DND-41 (cell line): ENCODE data around the gene UFL1.

ENCODE experiments used
- CTCF ChIP-seq: IDR thresholded peaks from 2 replicates; pipeline ENCODE4 v1.5.1; 2012; ENCODE audit warnings: borderline replicate concordance, low read length, moderate library complexity, mild to moderate bottlenecking; ENCODE audit not compliant: poor library complexity, severe bottlenecking; ENCODE audit errors: extremely low read depth
- EZH2 ChIP-seq: IDR thresholded peaks from 3 replicates; pipeline ENCODE4 v1.6.1; 2012; ENCODE audit warnings: borderline replicate concordance, low read depth, mild to moderate bottlenecking, moderate library complexity, low read length, inconsistent platforms; ENCODE audit not compliant: severe bottlenecking

- no peak for TF ChIP-seq CTCF
- no peak for TF ChIP-seq EZH2
Measured at GRCh38 chr6:96537726-96538125, 16.1 kb downstream of the UFL1 start.
